ENCODE measurements around the gene PCLO. TPM values are rescaled to one million over a fixed set of nuclear protein-coding genes. Genes with fewer than 3 reads are reported as not detected.

Gene PCLO
- total RNA-seq, 1 experiment from 2014 or later = 3.0 TPM

- no peak overlapping the region for H3K27ac Mint-ChIP-seq
- H3K4me3 Mint-ChIP-seq = no peak overlapping the region
- H3K36me3 Mint-ChIP-seq = no peaks in the 10 kb centered on the region
- H3K4me1 Mint-ChIP-seq = no peaks in the 10 kb centered on the region
- no peak for DNase-seq (ENCODE audit: low spot score)
- H3K27me3 Mint-ChIP-seq (ENCODE audit: low read depth) = no peaks in the 10 kb centered on the region
- ChIA-PET POLR2A (interaction anchor here (0.6 kb wide), 1 partner anchor 112 kb away, joined by 3 read pairs; no protein-coding TSS in a partner anchor), CTCF (no interaction called here)
- no peak for ATAC-seq
- H3K9me3 Mint-ChIP-seq = no peaks in the 10 kb centered on the region
- no peak for TF ChIP-seq TEAD1 (CRISPR knock-in tag; IDR thresholded peaks at IDR 0.05)
- no peak for TF ChIP-seq ATF1 (CRISPR knock-in tag; IDR thresholded peaks at IDR 0.05)
- no peak for TF ChIP-seq TP53 (CRISPR knock-in tag; IDR thresholded peaks at IDR 0.05)
- no peak for TF ChIP-seq ARID4B (CRISPR knock-in tag; IDR thresholded peaks at IDR 0.05; ENCODE audit: borderline replicate concordance)
- TF ChIP-seq USF1 (CRISPR knock-in tag; IDR thresholded peaks at IDR 0.05) = no peak
- no peak for TF ChIP-seq GABPB1 (CRISPR knock-in tag; IDR thresholded peaks at IDR 0.05)
- TF ChIP-seq, protein P1, sequence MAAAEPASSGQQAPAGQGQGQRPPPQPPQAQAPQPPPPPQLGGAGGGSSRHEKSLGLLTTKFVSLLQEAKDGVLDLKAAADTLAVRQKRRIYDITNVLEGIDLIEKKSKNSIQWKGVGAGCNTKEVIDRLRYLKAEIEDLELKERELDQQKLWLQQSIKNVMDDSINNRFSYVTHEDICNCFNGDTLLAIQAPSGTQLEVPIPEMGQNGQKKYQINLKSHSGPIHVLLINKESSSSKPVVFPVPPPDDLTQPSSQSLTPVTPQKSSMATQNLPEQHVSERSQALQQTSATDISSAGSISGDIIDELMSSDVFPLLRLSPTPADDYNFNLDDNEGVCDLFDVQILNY (CRISPR knock-in tag; IDR thresholded peaks at IDR 0.05) = no peak
- TF ChIP-seq STAT6 (CRISPR knock-in tag; conservative IDR thresholded peaks at IDR 0.05; ENCODE audit: low read depth) = no peak
- TF ChIP-seq NR3C1 (CRISPR knock-in tag; conservative IDR thresholded peaks at IDR 0.05; ENCODE audit: low read depth) = no peak
- TF ChIP-seq AFF4 (CRISPR knock-in tag; IDR thresholded peaks at IDR 0.05; ENCODE audit: borderline replicate concordance) = no peak
- TF ChIP-seq, protein P2, sequence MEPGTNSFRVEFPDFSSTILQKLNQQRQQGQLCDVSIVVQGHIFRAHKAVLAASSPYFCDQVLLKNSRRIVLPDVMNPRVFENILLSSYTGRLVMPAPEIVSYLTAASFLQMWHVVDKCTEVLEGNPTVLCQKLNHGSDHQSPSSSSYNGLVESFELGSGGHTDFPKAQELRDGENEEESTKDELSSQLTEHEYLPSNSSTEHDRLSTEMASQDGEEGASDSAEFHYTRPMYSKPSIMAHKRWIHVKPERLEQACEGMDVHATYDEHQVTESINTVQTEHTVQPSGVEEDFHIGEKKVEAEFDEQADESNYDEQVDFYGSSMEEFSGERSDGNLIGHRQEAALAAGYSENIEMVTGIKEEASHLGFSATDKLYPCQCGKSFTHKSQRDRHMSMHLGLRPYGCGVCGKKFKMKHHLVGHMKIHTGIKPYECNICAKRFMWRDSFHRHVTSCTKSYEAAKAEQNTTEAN (CRISPR knock-in tag; IDR thresholded peaks at IDR 0.05) = no peak
- TF ChIP-seq, protein P3, sequence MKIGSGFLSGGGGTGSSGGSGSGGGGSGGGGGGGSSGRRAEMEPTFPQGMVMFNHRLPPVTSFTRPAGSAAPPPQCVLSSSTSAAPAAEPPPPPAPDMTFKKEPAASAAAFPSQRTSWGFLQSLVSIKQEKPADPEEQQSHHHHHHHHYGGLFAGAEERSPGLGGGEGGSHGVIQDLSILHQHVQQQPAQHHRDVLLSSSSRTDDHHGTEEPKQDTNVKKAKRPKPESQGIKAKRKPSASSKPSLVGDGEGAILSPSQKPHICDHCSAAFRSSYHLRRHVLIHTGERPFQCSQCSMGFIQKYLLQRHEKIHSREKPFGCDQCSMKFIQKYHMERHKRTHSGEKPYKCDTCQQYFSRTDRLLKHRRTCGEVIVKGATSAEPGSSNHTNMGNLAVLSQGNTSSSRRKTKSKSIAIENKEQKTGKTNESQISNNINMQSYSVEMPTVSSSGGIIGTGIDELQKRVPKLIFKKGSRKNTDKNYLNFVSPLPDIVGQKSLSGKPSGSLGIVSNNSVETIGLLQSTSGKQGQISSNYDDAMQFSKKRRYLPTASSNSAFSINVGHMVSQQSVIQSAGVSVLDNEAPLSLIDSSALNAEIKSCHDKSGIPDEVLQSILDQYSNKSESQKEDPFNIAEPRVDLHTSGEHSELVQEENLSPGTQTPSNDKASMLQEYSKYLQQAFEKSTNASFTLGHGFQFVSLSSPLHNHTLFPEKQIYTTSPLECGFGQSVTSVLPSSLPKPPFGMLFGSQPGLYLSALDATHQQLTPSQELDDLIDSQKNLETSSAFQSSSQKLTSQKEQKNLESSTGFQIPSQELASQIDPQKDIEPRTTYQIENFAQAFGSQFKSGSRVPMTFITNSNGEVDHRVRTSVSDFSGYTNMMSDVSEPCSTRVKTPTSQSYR (CRISPR knock-in tag; IDR thresholded peaks at IDR 0.05) = no peak
- TF ChIP-seq KAT7 (CRISPR knock-in tag; IDR thresholded peaks at IDR 0.05; ENCODE audit: borderline replicate concordance) = no peak
- TF ChIP-seq NR1H2 (CRISPR knock-in tag; IDR thresholded peaks at IDR 0.05) = no peak
- TF ChIP-seq NFATC4 (CRISPR knock-in tag; IDR thresholded peaks at IDR 0.05) = no peak
- no peak for TF ChIP-seq OVOL2 (CRISPR knock-in tag; IDR thresholded peaks at IDR 0.05; ENCODE audit: borderline replicate concordance)
- no peak for TF ChIP-seq ZNF416 (CRISPR knock-in tag; IDR thresholded peaks at IDR 0.05)
- TF ChIP-seq, protein P4, sequence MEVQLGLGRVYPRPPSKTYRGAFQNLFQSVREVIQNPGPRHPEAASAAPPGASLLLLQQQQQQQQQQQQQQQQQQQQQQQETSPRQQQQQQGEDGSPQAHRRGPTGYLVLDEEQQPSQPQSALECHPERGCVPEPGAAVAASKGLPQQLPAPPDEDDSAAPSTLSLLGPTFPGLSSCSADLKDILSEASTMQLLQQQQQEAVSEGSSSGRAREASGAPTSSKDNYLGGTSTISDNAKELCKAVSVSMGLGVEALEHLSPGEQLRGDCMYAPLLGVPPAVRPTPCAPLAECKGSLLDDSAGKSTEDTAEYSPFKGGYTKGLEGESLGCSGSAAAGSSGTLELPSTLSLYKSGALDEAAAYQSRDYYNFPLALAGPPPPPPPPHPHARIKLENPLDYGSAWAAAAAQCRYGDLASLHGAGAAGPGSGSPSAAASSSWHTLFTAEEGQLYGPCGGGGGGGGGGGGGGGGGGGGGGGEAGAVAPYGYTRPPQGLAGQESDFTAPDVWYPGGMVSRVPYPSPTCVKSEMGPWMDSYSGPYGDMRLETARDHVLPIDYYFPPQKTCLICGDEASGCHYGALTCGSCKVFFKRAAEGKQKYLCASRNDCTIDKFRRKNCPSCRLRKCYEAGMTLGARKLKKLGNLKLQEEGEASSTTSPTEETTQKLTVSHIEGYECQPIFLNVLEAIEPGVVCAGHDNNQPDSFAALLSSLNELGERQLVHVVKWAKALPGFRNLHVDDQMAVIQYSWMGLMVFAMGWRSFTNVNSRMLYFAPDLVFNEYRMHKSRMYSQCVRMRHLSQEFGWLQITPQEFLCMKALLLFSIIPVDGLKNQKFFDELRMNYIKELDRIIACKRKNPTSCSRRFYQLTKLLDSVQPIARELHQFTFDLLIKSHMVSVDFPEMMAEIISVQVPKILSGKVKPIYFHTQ (CRISPR knock-in tag; IDR thresholded peaks at IDR 0.05) = no peak
Observed at GRCh38 chr7:83096065-83096580, 66.6 kb downstream of the PCLO start.

Data from WTC11 (cell line).